H9 (cell line): ENCODE measurements around the gene ZNF654. TPM values are rescaled to one million over a fixed set of nuclear protein-coding genes. Genes with fewer than 3 reads are reported as not detected.

ENCODE experiments used
- DNase-seq: peaks from one replicate; pipeline ENCODE4 v3.0.0-alpha.2; 2017
- H2AFZ ChIP-seq: one replicate; pipeline ENCODE4 v1.6.1; 2013; ENCODE audit warnings: mild to moderate bottlenecking, low read length, control low read depth, moderate library complexity
- H2AK5ac ChIP-seq: 2 replicates; pipeline ENCODE4 v1.6.1; 2013; ENCODE audit warnings: low read length, control low read depth, mixed read lengths; ENCODE audit not compliant: insufficient read length
- H2BK120ac ChIP-seq: one replicate; pipeline ENCODE4 v1.6.1; 2013; ENCODE audit warnings: low read depth, mild to moderate bottlenecking, low read length, control low read depth, inconsistent platforms; ENCODE audit not compliant: poor library complexity, severe bottlenecking
- H2BK12ac ChIP-seq: 2 replicates; pipeline ENCODE4 v1.6.1; 2013; ENCODE audit warnings: low read length, control low read depth, mixed read lengths, low read depth; ENCODE audit not compliant: insufficient read length
- H2BK15ac ChIP-seq: 2 replicates; pipeline ENCODE4 v1.6.1; 2013; ENCODE audit warnings: low read depth, low read length, control low read depth
- H2BK20ac ChIP-seq: one replicate; pipeline ENCODE4 v1.6.1; 2013; ENCODE audit warnings: low read depth, mild to moderate bottlenecking, low read length, control low read depth, inconsistent platforms; ENCODE audit not compliant: poor library complexity, severe bottlenecking
- H2BK5ac ChIP-seq: 2 replicates; pipeline ENCODE4 v1.6.1; 2013; ENCODE audit warnings: low read length, control low read depth, mixed read lengths; ENCODE audit not compliant: insufficient read length
- H3K14ac ChIP-seq: 2 replicates; pipeline ENCODE4 v1.6.1; 2013; ENCODE audit warnings: low read length, control low read depth; ENCODE audit not compliant: insufficient read depth
- H3K18ac ChIP-seq: 2 replicates; pipeline ENCODE4 v1.6.1; 2013; ENCODE audit warnings: low read depth, mild to moderate bottlenecking, mixed read lengths, low read length, control low read depth; ENCODE audit not compliant: insufficient read length
- H3K23ac ChIP-seq: 2 replicates; pipeline ENCODE4 v1.6.1; 2013; ENCODE audit warnings: low read length, control low read depth, mixed read lengths, low read depth; ENCODE audit not compliant: insufficient read length
- H3K23me2 ChIP-seq: 2 replicates; pipeline ENCODE4 v1.6.1; 2013; ENCODE audit warnings: low read depth, mild to moderate bottlenecking, mixed read lengths, low read length, control low read depth; ENCODE audit not compliant: insufficient read length, poor library complexity, severe bottlenecking
- H3K27ac ChIP-seq: 2 replicates; pipeline ENCODE4 v1.5.1; 2013; ENCODE audit warnings: low read length, control low read depth, mixed read lengths, low read depth; ENCODE audit not compliant: insufficient read length
- H3K27me3 ChIP-seq: 2 replicates; pipeline ENCODE4 v1.6.1; 2013; ENCODE audit warnings: low read length, control low read depth, inconsistent platforms; ENCODE audit not compliant: insufficient read depth
- H3K4ac ChIP-seq: 2 replicates; pipeline ENCODE4 v1.6.1; 2013; ENCODE audit warnings: low read depth, mild to moderate bottlenecking, control low read depth, inconsistent platforms, low read length, moderate library complexity
- H3K4me1 ChIP-seq: 2 replicates; pipeline ENCODE4 v1.6.1; 2013; ENCODE audit warnings: low read length, control low read depth, inconsistent platforms; ENCODE audit not compliant: insufficient read depth
- H3K4me2 ChIP-seq: 2 replicates; pipeline ENCODE4 v1.6.1; 2013; ENCODE audit warnings: low read length, control low read depth, mixed read lengths; ENCODE audit not compliant: insufficient read length, insufficient read depth
- H3K56ac ChIP-seq: 2 replicates; pipeline ENCODE4 v1.6.1; 2013; ENCODE audit warnings: low read depth, mild to moderate bottlenecking, mixed read lengths, low read length, control low read depth; ENCODE audit not compliant: insufficient read length
- H3K79me1 ChIP-seq: 2 replicates; pipeline ENCODE4 v1.6.1; 2013; ENCODE audit warnings: low read depth, mild to moderate bottlenecking, moderate library complexity, low read length, control low read depth, inconsistent platforms; ENCODE audit not compliant: insufficient read depth, poor library complexity, severe bottlenecking
- H3K79me2 ChIP-seq: 2 replicates; pipeline ENCODE4 v1.6.1; 2013; ENCODE audit warnings: low read length, control low read depth, inconsistent platforms; ENCODE audit not compliant: insufficient read depth
- H3K9ac ChIP-seq: 2 replicates; pipeline ENCODE4 v1.6.1; 2013; ENCODE audit warnings: low read length, control low read depth, mixed read lengths; ENCODE audit not compliant: insufficient read length; ENCODE audit errors: extremely low read depth
- H3K9me3 ChIP-seq: one replicate; pipeline ENCODE4 v1.6.1; 2013; ENCODE audit warnings: low read depth, low read length, inconsistent platforms; ENCODE audit not compliant: control insufficient read depth
- H3T11ph ChIP-seq: one replicate; pipeline ENCODE4 v1.6.1; 2013; ENCODE audit warnings: mild to moderate bottlenecking, low read length, control low read depth, inconsistent platforms
- H4K20me1 ChIP-seq: one replicate; pipeline ENCODE4 v1.6.1; 2013; ENCODE audit not compliant: control insufficient read depth, insufficient read length, insufficient read depth
- H4K5ac ChIP-seq: 2 replicates; pipeline ENCODE4 v1.6.1; 2013; ENCODE audit warnings: low read depth, mild to moderate bottlenecking, mixed read lengths, low read length, control low read depth; ENCODE audit not compliant: insufficient read length
- H4K8ac ChIP-seq: replicated peaks from 2 replicates; pipeline ENCODE4 v1.6.1; 2013; ENCODE audit warnings: low read length, control low read depth, mixed read lengths, low read depth; ENCODE audit not compliant: insufficient read length
- H4K91ac ChIP-seq: 2 replicates; pipeline ENCODE4 v1.6.1; 2013; ENCODE audit warnings: low read depth, mild to moderate bottlenecking, moderate library complexity, mixed read lengths, low read length, control low read depth; ENCODE audit not compliant: insufficient read length
- H3K27ac Mint-ChIP-seq, 3 experiments: 2 replicates in 2 of 3; 3 replicates in 1 of 3; pipeline ENCODE4 v1.8.0; 2020 to 2021; ENCODE audit warnings: mixed read lengths in 3 of 3, mild to moderate bottlenecking in 1 of 3, moderate library complexity in 1 of 3
- H3K27me3 Mint-ChIP-seq: 2 replicates; pipeline ENCODE4 v1.8.0; 2021; ENCODE audit warnings: low read depth, mild to moderate bottlenecking, moderate library complexity, mixed read lengths
- H3K36me3 Mint-ChIP-seq, 3 experiments: 2 replicates in 2 of 3; 3 replicates in 1 of 3; pipeline ENCODE4 v1.8.0; 2020 to 2021; ENCODE audit warnings: low read depth in 3 of 3, mixed read lengths in 3 of 3; ENCODE audit not compliant: insufficient read depth in 1 of 3
- H3K4me1 Mint-ChIP-seq, 2 experiments: 2 replicates each; pipeline ENCODE4 v1.8.0; 2020; ENCODE audit warnings: mixed read lengths in 2 of 2
- H3K4me3 Mint-ChIP-seq, 2 experiments: 2 replicates in 1 of 2; 3 replicates in 1 of 2; pipeline ENCODE4 v1.8.0; 2020 to 2021; ENCODE audit warnings: mild to moderate bottlenecking in 2 of 2, mixed read lengths in 2 of 2, moderate library complexity in 1 of 2
- H3K9me3 Mint-ChIP-seq, 2 experiments: 2 replicates in 1 of 2; 3 replicates in 1 of 2; pipeline ENCODE4 v1.8.0; 2020; ENCODE audit warnings: mild to moderate bottlenecking in 2 of 2, mixed read lengths in 2 of 2, moderate library complexity in 1 of 2
- CTCF ChIP-seq: fragments of 200-600 bp; sonication (generic); conservative IDR thresholded peaks from 3 replicates; pipeline ENCODE4 v1.8.0; 2021; ENCODE audit warnings: antibody characterized with exemption, mild to moderate bottlenecking
- WGBS: extraction: QIAGEN DNeasy Blood & Tissue Kit; methylation state at CpG from one replicate; pipeline ENCODE4 v1.1.7; 2013; ENCODE audit warnings: missing lambda C conversion rate, low lambda C conversion rate, mixed read lengths; ENCODE audit not compliant: insufficient read length; ENCODE audit errors: extremely low coverage; 5-methylcytosine and 5-hydroxymethylcytosine counted together
- total RNA-seq: library from RNA; stranded (reverse); gene quantifications from 2 replicates; pipeline ENCODE4 v1.2.1, GENCODE V29; 2021

ZNF654 gene
- total RNA-seq, 1 experiment from 2014 or later: 8.7 TPM

- Histone ChIP-seq H4K5ac (peak overlapping the region; percentile 84), H3K27ac (peak overlapping the region; percentile 65), H2BK120ac (no peak overlapping the region), H2AFZ (peak overlapping the region; percentile 53), H3K4ac (no peak overlapping the region), H2BK5ac (no peak overlapping the region), H3K23ac (no peak overlapping the region), H3K79me1 (no peaks in the 10 kb centered on the region), H4K8ac (no peak overlapping the region), H2BK15ac (no peak overlapping the region), H3K79me2 (peaks cover 17% of the 10 kb centered on the region; the same call in 1 of the 2 replicates), H2AK5ac (no peak overlapping the region), H3K56ac (no peak overlapping the region), H3K18ac (peak overlapping the region; percentile 72), H3K4me2 (peak overlapping the region; percentile 70), H4K20me1 (no peaks in the 10 kb centered on the region), H3K4me1 (no peaks in the 10 kb centered on the region), H3K9ac (peak overlapping the region; percentile 94), H2BK12ac (no peak overlapping the region), H3T11ph (no peak overlapping the region), H3K27me3 (no peaks in the 10 kb centered on the region), H3K9me3 (no peaks in the 10 kb centered on the region), H3K23me2 (no peaks in the 10 kb centered on the region), H4K91ac (no peak overlapping the region), H3K14ac (peak overlapping the region; percentile 97; the same call in 1 of the 2 replicates), H2BK20ac (no peak overlapping the region)
- no peak for DNase-seq
- Mint-ChIP-seq H3K4me1 (peaks cover 18 to 23% of the 10 kb centered on the region in 2 experiments), H3K36me3 (peaks cover 4 to 15% (median 10%) of the 10 kb centered on the region in 3 experiments; a peak in 6 of 7 replicates), H3K27ac (peak overlapping the region; percentile 98 to 99 (median 99)), H3K4me3 (peak overlapping the region; percentile 95 to 96), H3K27me3 (no peaks in the 10 kb centered on the region; the same call in 1 of the 2 replicates), H3K9me3 (no peaks in the 10 kb centered on the region; a peak in 1 of 5 replicates)
- no peak for TF ChIP-seq CTCF
- no CpG with 5 or more reads among the region's 16 CpGs for WGBS
Observed at GRCh38 chr3:88149101-88149508, 90.0 kb downstream of the ZNF654 start.
